Measurements from ENCODE around the gene CDC37. TPM values are rescaled to one million over a fixed set of nuclear protein-coding genes. Genes with fewer than 3 reads are reported as not detected.

CDC37 gene
- total RNA-seq, 1 experiment from 2014 or later = 260 TPM

- H3K9ac ChIP-seq (ENCODE audit: low read length) = no peak overlapping the region
- no peak for TF ChIP-seq FOSL1 (IDR thresholded peaks at IDR 0.05; ENCODE audit: low read depth)
- no peak for TF ChIP-seq SIN3A (IDR thresholded peaks at IDR 0.05; ENCODE audit: low read depth)
- TF ChIP-seq YY1 (IDR thresholded peaks at IDR 0.05; ENCODE audit: extremely low read depth, insufficient replicate concordance, low read depth, low read length) = no peak
- no peak for TF ChIP-seq CEBPB (IDR thresholded peaks at IDR 0.05; ENCODE audit: low read depth)
- no peak for TF ChIP-seq ATF3 (IDR thresholded peaks at IDR 0.05)
- TF ChIP-seq EZH2 (IDR thresholded peaks at IDR 0.05) = no peak
- no peak for TF ChIP-seq POLR2A (IDR thresholded peaks at IDR 0.05; ENCODE audit: borderline replicate concordance, extremely low read depth, insufficient read depth, insufficient read length)
- TF ChIP-seq CBX3 (IDR thresholded peaks at IDR 0.05; ENCODE audit: low read depth) = no peak
- TF ChIP-seq ZBTB33 (IDR thresholded peaks at IDR 0.05; ENCODE audit: extremely low read depth, insufficient replicate concordance, low read length) = no peak
- no peak for TF ChIP-seq MAX (IDR thresholded peaks at IDR 0.05)
- no peak for TF ChIP-seq POLR2AphosphoS5 (IDR thresholded peaks at IDR 0.05; ENCODE audit: low read depth, low read length)
- TF ChIP-seq SRF (IDR thresholded peaks at IDR 0.05; ENCODE audit: low read depth) = no peak
- no peak for TF ChIP-seq RAD21 (IDR thresholded peaks at IDR 0.05; ENCODE audit: low read depth)
- no peak for TF ChIP-seq EGR1 (IDR thresholded peaks at IDR 0.05; ENCODE audit: low read depth)
- TF ChIP-seq JUND (IDR thresholded peaks at IDR 0.05) = no peak
- no peak for TF ChIP-seq EZH2phosphoT487 (IDR thresholded peaks at IDR 0.05; ENCODE audit: borderline replicate concordance)
- no peak for TF ChIP-seq ZNF274 (IDR thresholded peaks at IDR 0.05; ENCODE audit: low read depth, low read length)
- peaks cover 13 to 44% of the 10 kb centered on the region in 2 experiments for H3K4me1 ChIP-seq (ENCODE audit: control insufficient read depth in 1 of 2, insufficient read depth in 2 of 2, low read length in 2 of 2)
- H3K9me3 ChIP-seq (ENCODE audit: control insufficient read depth in 1 of 2, insufficient read depth in 1 of 2, low read depth in 1 of 2, low read length in 2 of 2) = no peaks in the 10 kb centered on the region
- BruUV-seq (replicated peaks) = no TSS peak
- H3K9me2 ChIP-seq (ENCODE audit: insufficient read depth) = no peaks in the 10 kb centered on the region
- DNase-seq (ENCODE audit: low read depth, low spot score) (no peak), ATAC-seq (no peak)
- H3K79me2 ChIP-seq (ENCODE audit: insufficient read depth, low read length) = peaks cover 29% of the 10 kb centered on the region
- no peak overlapping the region for H3K4me2 ChIP-seq (ENCODE audit: low read length)
- H3K27me3 ChIP-seq (ENCODE audit: insufficient read depth, low read length) = no peaks in the 10 kb centered on the region
- H4K20me1 ChIP-seq (ENCODE audit: insufficient read depth) = no peaks in the 10 kb centered on the region
- H3K36me3 ChIP-seq (ENCODE audit: control insufficient read depth in 1 of 2, insufficient read depth in 2 of 2, low read length in 2 of 2) = no peaks in the 10 kb centered on the region
- POLR2A ChIA-PET = no interaction called here
- H2AFZ ChIP-seq (ENCODE audit: low read depth, low read length, poor library complexity, severe bottlenecking) = no peak overlapping the region
- RAD21 ChIA-PET (ENCODE audit: low non-redundant PET in 1 of 2, low total read pairs in 2 of 2, uncharacterized antibody in 2 of 2, unreplicated experiment in 2 of 2) = no interaction called here
- H3K27ac ChIP-seq (ENCODE audit: low read depth, low read length) = no peak overlapping the region
- H3K4me3 ChIP-seq (replicated peaks in 1 of 2; ENCODE audit: low read depth in 1 of 2, low read length in 2 of 2) = no peak overlapping the region
- CTCF ChIA-PET = interaction anchor here (1.4 to 4.1 kb wide), 2 partner anchors 10 to 275 kb away, joined by 4 to 30 read pairs; partner anchors contain the start of gene QTRT1
- intact Hi-C loops (cut with micrococcal nuclease) = no loop called here
These were observed 23.8 kb upstream of the CDC37 start for GRCh38 chr19:10427169-10427568.
